NCI-H1694 (cell line): ENCODE data around the gene KCNQ1.

Experiments used
- DNase-seq: peaks from one replicate; lab custom pipeline; 2025; lab: John Stamatoyannopoulos, UW

The KCNQ1 gene

GRCh38 chr11:2859699-2860037 lies 414.9 kb downstream of the KCNQ1 start:
- DNase-seq = no peak

GRCh38 chr11:2860636-2861035 lies 415.8 kb downstream of the KCNQ1 start:
- DNase-seq = no peak

GRCh38 chr11:2862395-2863275 lies 417.8 kb downstream of the KCNQ1 start:
- no peak for DNase-seq

- DNase-seq = no peak
These were observed 418.4 kb downstream of the KCNQ1 start for GRCh38 chr11:2863276-2863618.

- no peak for DNase-seq
These were observed 420.1 kb downstream of the KCNQ1 start for GRCh38 chr11:2864901-2865300.

- DNase-seq = no peak
These were observed 421.2 kb downstream of the KCNQ1 start for GRCh38 chr11:2865922-2866577.

GRCh38 chr11:2867142-2867541 lies 422.3 kb downstream of the KCNQ1 start:
- no peak for DNase-seq

- DNase-seq = no peak
These were observed 423.1 kb downstream of the KCNQ1 start for GRCh38 chr11:2867722-2868505.

- no peak for DNase-seq
These were observed 423.8 kb downstream of the KCNQ1 start for GRCh38 chr11:2868506-2869133.

GRCh38 chr11:2869134-2869526 lies 424.3 kb downstream of the KCNQ1 start:
- no peak for DNase-seq

GRCh38 chr11:2869561-2870427 lies 425.0 kb downstream of the KCNQ1 start:
- DNase-seq = no peak

GRCh38 chr11:2870460-2870859 lies 425.7 kb downstream of the KCNQ1 start:
- DNase-seq = no peak

GRCh38 chr11:2870969-2871680 lies 426.3 kb downstream of the KCNQ1 start:
- DNase-seq = no peak

- no peak for DNase-seq
These were observed 430.2 kb downstream of the KCNQ1 start for GRCh38 chr11:2874963-2875362.

GRCh38 chr11:2877474-2877873 lies 432.7 kb downstream of the KCNQ1 start:
- no peak for DNase-seq

- DNase-seq = no peak
These were observed 434.0 kb downstream of the KCNQ1 start for GRCh38 chr11:2878782-2879181.

- DNase-seq = no peak
These were observed 435.8 kb downstream of the KCNQ1 start for GRCh38 chr11:2880646-2881045.

GRCh38 chr11:2881076-2881980 lies 436.5 kb downstream of the KCNQ1 start:
- no peak for DNase-seq

- no peak for DNase-seq
These were observed 437.2 kb downstream of the KCNQ1 start for GRCh38 chr11:2881981-2882375.
